Activated CD4-positive, alpha-beta T cell treated with anti-CD3 and anti-CD28 coated beads, Interleukin-2, amount 50 U/mL, for 4 hours (primary cell): ENCODE results near the gene ZIM2.

Experiments used
- DNase-seq, 2 experiments: peaks; one replicate each; pipeline ENCODE4 v3.0.0-alpha.2; 2020

ZIM2 gene

DNA sequence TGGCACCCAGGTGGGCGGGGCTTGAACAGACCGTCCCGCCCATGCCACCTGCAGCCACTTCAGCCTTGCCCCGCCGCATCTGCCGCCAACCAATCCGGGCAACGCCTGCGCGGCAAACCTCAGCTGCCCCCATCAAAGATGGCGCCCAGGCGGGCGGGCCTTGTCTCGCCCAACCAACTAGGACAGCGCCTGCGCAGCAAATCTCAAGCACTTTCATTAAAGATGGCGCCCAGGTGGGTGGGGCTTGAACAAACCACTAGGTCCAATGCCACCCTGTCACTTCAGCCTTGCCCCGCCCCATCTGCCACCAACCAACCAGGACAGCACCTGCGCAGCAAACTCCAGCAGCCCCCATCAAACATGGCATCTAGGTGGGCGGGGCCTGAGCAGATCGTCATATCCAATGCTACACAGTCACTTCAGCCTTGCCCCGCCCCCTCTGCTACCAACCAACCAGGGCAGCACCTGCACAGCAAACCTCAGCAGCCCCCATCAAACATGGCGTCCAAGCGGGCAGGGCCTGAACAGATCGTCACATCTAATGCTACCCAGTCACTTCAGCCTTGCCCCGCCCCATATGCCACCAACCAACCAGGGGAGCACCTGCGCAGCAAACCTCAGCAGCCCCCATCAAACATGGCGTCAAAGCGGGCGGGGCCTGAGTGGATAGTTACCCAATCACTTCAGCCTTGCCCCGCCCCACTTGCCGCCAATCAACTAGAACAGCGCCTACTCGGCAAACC, 1.4 kb downstream of the ZIM2 start:
- DNase-seq = no peak

- no peak for DNase-seq
These were observed 2.3 kb downstream of the ZIM2 start for GRCh38 chr19:56838024-56838908.

- DNase-seq = no peak
These were observed 3.0 kb downstream of the ZIM2 start for GRCh38 chr19:56837492-56838023.

GRCh38 chr19:56837004-56837403, 3.5 kb downstream of the ZIM2 start:
- DNase-seq = no peak

GRCh38 chr19:56836059-56836458, 4.5 kb downstream of the ZIM2 start:
- no peak for DNase-seq

GRCh38 chr19:56835401-56835800, 5.1 kb downstream of the ZIM2 start:
- DNase-seq = no peak

DNA sequence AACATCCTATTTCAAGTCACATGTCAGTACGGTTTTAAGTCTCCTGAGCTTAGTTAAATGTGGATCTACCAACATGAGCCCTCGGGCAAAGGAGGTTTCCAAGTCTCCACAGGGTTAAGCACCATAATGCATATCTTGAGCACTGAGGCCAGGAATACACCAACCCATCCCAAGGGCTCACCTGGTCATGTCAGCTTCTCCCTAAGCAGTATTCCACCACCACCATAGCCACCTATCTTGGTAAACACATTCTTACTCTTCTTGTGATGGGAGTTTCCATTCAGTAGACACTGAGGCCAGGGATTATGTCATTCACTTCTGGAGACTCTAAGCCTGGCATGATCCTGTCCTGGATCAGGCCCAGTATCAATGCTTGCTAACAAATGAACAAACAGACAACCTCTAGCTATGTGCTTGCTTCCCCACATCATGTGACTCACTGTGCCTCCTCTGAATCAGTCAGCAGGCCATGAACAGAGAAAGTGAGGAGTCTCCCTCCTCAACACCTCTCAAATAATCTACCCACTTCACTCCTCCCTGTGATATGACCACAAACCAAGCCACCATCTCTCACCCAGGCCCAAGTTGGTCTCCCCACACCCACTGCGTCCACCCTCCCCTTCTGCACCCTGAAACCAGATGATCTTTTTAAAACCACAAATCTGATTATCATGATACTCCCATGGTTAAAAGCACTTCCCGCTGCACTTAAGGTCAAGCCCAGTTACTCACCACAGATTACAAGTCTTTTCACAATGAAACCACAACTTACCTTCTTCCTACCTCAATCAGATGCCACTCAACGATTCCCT, 5.8 kb downstream of the ZIM2 start:
- DNase-seq = no peak

- DNase-seq = no peak
These were observed 8.1 kb downstream of the ZIM2 start for GRCh38 chr19:56832352-56832928.

GRCh38 chr19:56831255-56831654, 9.3 kb downstream of the ZIM2 start:
- no peak for DNase-seq

DNA sequence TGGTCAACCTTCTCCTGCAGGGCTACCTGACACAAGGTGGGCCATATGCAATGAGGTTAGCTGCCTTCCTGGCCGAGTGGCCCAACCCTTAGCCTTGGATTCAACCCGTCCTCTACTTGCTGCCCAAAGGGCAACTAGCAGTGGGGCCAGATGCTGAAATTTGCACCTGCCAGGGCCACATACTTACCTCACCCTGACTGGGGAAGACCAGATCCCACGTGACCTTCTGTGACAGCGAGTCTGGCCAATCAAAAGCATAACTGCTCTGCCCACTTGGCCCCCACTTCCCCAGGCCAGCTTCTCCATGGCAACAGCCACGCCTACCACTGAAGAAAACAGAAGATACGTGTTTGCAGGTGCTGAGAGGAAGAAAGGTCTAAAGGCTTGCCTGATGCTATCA, 10.9 kb downstream of the ZIM2 start:
- DNase-seq = no peak

- no peak for DNase-seq
These were observed 12.8 kb downstream of the ZIM2 start for GRCh38 chr19:56827708-56828107.

- no peak for DNase-seq
These were observed 16.6 kb downstream of the ZIM2 start for GRCh38 chr19:56823956-56824355.

DNA sequence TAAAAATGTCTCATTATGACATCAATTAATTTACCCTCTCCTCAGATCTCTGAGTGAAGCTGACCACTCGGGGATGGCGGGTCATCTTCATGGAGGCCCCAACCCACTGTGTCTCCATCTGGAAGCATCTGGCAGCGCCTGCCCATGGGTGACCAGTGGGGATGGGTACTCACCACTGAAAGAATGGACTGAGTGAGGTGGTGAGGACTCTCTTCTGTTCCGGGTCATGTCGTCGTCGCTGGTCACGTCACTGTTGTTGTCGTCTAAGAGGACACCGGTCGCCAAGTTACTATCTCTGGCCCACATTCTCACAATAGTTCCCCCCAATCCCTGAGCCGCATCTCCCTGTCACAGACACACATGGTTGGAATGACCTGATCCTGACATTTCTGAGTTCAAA, 17.1 kb downstream of the ZIM2 start:
- DNase-seq = no peak

- no peak for DNase-seq
These were observed 17.8 kb downstream of the ZIM2 start for GRCh38 chr19:56822755-56823154.

- DNase-seq = no peak
These were observed 18.9 kb downstream of the ZIM2 start for GRCh38 chr19:56821675-56822074.

GRCh38 chr19:56821209-56821608, 19.3 kb downstream of the ZIM2 start:
- DNase-seq = no peak

GRCh38 chr19:56819166-56819565, 21.4 kb downstream of the ZIM2 start:
- no peak for DNase-seq

DNA sequence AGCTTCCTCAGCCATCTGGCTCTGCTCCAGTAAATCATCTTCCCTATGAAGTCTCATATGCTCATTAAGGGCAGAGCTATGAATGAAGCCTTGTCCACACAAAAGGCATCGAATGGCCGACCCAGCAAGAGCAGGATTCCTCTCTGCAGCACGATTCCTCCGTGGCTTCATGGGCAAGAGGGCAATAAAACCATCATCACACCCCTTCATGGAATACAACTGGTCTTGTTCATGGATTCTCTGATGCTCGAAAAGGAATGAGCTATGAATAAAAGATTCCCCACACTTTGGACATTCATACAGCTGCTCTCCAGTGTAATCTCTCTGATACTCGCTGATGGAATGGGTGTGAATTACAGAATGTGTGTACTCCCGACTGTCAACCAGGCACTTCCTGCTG, 25.9 kb downstream of the ZIM2 start:
- DNase-seq = no peak

GRCh38 chr19:56813531-56813930, 27.0 kb downstream of the ZIM2 start:
- no peak for DNase-seq

- no peak for DNase-seq
These were observed 29.0 kb downstream of the ZIM2 start for GRCh38 chr19:56811480-56811879.

- DNase-seq = no peak
These were observed 30.3 kb downstream of the ZIM2 start for GRCh38 chr19:56810260-56810659.

- no peak for DNase-seq
These were observed 31.7 kb downstream of the ZIM2 start for GRCh38 chr19:56808717-56809392.
